22Rv1 (cell line): ENCODE measurements around the gene PRDM16.

Experiments
- ZFX ChIP-seq: fragments of 450-650 bp; IDR thresholded peaks from 2 replicates; pipeline ENCODE4 v1.6.1; 2017; ENCODE audit warnings: antibody characterized with exemption, borderline replicate concordance
- TF ChIP-seq, protein P1 (sequence below): fragments of 450-650 bp; IDR thresholded peaks from 2 replicates; pipeline ENCODE4 v1.5.1; 2017; ENCODE audit warnings: mild to moderate bottlenecking

DNA sequence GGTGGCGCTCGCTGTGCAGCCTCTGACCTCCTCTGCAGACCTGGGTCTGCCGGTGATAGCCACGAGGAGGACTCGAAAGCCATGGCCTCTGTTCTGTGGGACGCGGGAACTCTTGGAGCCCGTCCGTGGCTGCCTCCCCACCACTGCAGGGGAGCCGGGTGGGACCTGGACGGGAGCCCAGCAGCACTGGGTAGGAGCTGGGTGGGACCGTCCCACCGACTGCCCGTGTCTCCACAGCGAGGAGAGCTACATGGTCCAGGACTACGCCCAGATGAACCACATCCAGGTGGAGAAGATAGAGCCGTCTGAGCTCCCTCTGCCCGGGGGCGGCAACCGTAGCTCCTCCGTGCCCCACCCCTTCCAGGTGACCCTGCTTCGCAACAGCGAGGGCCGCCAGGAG lies 409.2 kb downstream of the PRDM16 start:
- TF ChIP-seq, protein P1, sequence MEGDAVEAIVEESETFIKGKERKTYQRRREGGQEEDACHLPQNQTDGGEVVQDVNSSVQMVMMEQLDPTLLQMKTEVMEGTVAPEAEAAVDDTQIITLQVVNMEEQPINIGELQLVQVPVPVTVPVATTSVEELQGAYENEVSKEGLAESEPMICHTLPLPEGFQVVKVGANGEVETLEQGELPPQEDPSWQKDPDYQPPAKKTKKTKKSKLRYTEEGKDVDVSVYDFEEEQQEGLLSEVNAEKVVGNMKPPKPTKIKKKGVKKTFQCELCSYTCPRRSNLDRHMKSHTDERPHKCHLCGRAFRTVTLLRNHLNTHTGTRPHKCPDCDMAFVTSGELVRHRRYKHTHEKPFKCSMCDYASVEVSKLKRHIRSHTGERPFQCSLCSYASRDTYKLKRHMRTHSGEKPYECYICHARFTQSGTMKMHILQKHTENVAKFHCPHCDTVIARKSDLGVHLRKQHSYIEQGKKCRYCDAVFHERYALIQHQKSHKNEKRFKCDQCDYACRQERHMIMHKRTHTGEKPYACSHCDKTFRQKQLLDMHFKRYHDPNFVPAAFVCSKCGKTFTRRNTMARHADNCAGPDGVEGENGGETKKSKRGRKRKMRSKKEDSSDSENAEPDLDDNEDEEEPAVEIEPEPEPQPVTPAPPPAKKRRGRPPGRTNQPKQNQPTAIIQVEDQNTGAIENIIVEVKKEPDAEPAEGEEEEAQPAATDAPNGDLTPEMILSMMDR, result no peak
- TF ChIP-seq ZFX, result no peak
